NCI-H345 treated with DMSO at 0.1 percent for 48 hours (cell line): ENCODE measurements around the gene TAF10.

Experiments
- DNase-seq: peaks from one replicate; lab custom pipeline; 2025; ENCODE audit not compliant: unreplicated experiment; lab: John Stamatoyannopoulos, UW

The TAF10 gene

DNA sequence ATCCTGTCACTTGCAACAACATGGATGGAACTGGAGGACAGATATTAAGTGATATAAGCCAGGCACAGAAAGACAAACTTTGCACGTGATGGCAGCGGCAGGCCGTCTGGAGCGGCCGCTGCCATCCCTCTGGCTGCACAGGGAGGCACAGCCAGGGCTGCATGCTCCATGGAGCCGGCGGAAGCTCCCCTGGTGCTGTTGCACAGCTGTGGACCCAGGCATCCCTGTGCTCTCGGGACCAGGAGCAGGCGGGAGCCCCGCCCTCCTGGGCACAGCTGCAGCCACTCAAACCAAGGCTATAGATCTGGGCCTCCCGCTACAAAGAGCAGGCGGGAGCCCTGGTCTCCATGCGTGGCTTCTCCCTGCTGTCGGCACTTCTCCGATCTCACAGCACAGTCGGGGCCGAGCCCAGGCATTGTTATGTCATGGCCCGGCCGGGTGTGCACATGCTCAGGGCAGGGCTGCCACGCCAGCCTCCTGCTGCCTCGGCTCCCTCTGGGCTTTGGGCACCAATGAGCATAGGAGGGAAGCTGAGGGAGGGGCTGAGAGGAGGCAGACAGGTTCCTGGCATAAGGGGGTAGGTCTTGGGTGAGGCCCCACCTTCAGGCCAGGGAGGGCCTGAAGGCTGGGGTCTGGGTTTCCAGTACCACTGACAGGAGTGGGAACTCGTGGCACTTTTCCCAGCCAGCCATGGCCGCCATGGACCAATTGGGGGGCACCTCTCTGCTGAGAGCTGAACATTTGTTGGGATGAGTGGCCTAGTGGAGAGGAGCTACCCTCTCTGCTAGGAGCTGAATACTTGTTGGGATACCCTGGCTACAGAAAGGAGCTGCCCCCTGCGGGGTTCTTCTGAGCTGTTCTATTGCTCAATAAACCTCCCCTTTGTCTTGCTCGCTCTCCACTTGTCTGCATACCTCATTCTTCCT, 25.3 kb downstream of the TAF10 start:
- DNase-seq = no peak

DNA sequence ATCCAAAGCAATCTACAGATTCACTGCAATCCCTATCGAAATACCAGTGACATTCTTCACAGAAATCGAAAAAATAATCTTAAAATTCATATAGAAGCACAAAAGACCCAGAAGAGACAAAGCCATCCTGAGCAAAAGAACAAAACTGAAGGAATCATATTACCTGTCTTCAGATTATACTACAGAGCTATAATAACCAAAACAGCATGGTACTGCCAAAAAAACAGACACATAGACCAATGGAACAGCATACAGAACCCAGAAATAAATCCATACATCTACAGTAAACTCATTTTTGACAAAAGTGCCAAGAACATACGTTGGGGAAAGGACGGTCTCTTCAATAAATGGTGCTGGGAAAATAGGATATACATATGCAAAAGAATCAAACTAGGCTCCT, 27.5 kb downstream of the TAF10 start:
- no peak for DNase-seq

DNA sequence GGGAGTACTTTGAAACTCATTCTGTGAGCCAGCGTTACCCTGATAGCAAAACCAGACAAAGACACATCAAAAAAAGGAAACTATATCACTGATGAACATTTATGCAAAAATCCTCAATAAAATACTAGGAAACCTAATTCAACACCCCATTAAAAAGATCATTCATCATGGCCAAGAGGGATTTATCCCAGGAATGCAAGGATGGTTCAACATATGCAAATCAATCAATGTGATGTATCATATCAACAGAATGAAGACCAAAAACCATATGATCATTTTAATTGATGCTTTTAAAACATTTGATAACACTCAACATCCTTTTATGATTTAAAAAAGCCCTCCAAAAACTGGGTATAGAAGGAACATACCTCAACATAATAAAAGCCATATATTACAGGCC, 28.4 kb downstream of the TAF10 start:
- no peak for DNase-seq

DNA sequence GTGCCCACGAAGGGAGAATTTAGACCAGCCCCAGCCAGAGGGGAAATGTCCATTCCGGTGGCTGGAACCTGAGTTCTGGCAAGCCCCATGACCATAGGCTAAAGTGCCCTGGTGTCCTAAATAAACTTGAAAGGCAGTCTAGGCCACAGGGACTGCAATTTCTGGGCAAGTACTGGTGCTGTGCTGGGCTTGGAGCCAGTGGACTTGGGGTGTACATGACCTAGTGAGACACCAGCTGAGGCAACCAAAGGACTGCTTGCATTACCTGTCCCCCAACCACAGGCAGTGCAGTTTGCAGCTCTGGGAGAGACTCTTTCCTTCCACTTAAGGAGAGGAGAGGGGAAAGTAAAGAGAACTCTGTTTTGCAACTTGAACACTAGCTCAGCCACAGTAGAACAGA, 32.3 kb downstream of the TAF10 start:
- no peak for DNase-seq

DNA sequence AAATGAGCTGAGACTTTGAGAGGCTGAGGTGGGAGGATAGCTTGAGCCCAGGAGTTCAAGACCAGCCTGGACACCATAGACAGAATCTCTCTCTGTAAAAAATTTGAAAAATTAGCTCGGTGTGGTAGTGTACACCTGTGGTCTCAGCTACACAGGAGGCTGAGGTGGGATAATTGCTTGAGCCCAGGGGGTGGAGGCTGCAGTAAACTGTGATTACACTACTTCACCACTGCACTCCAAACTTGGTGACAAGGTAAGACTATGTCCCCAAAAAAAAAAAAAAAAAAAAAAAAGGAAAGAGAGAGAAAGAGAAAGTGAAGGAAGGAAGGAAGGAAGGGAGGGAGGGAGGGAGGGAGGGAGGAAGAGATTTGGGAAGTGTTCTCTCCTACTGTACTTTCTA, 33.9 kb downstream of the TAF10 start:
- no peak for DNase-seq

DNA sequence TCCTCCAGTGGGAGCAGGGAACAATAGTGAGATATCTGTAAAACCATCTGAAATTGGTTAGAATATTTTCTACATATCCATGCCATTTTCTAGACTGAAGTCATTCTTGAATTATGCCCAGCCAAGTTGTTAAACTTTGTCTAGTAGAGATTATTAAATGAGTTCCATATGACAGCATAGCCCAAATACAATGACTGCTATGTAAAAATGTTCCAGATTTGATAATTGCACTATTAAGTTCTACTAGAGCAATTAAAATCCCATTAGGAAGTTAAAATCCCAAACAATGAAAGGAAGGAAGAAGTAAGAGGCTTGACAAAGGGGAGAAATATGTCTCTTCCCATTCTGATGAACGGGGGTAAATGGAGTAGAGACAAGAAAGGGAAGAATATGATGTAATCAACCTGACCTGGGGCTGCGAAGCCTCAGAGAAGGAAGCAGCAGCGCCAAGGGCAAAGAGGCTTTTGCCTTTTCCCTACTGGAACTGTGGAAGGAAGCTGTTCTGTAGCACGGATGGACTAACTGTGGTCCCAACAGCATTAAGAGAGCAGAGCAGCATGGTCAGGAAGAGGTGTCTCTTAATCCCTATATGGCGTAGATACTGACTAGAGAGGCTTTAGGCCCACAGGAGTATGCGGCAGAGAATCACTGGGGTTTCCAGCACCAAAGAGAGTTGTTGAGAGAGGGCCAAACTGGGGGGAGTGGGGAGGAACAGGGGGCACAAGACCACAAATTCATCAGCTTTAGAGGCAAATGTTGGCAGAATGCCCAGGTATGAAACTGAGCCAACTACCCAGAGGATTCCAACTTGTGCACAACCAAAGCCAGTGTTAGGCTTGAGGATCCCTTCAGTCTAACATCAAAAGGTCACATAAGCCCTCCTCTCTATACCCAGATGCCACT, 35.3 kb downstream of the TAF10 start:
- DNase-seq = peak; percentile 26

DNA sequence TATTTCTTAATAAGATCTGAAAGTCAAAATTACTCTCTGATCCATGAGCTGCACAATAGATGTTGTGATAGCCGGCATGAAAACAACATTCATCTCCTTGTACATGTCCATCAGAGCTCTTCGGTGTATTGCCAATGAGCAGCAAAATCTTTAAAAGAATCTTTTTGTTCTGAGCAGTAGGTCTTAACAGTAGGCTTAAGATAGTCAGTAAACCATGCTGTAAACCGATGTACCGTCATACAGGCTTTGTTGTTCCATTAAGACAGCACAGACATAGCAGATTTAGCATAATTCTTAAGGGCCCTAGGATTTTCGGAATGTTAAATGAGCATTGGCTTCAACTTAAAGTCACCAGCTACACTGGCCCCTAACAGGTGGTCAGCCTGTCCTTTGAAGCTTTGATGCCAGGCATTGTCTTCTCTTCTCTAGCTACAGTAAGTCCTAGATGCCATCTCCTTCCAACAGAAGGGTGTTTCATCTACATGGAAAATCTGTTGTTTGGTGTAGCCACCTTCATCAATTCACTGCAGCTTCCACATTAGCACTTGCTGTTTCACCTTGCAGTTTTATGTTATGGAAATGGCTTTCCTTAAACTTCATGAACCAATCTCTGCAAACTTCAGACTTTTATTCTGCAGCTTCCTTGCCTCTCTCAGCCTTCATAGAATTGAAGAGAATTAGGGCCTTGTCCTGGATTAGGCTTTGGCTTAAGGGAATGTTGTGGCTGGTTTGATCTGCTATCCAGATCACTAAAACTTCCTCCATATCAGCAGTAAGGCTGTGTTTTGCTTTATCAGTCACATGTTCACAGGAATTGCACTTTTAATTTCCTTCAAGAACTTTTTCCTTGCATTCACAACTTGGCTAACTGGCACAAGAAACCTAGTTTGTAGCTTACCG, 37.0 kb downstream of the TAF10 start:
- no peak for DNase-seq

DNA sequence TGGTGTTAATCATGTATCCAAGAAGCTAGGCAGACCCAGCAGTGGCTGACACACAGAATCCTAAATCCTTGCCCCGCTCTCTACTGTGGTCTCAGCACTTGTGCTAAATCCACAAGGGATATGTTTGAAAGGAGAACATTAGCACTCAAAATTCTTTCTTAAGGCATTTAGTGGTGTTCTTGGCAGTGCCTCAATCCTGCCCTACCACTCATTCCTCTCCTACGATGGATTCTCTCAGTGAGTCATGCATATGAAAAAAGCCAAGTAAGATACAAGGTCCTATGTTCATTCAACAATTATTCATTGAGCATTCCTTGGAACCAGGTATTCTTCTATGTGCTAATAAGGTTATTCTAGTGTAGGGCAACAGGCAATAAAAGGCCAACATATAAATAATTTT, 39.8 kb downstream of the TAF10 start:
- DNase-seq = no peak

DNA sequence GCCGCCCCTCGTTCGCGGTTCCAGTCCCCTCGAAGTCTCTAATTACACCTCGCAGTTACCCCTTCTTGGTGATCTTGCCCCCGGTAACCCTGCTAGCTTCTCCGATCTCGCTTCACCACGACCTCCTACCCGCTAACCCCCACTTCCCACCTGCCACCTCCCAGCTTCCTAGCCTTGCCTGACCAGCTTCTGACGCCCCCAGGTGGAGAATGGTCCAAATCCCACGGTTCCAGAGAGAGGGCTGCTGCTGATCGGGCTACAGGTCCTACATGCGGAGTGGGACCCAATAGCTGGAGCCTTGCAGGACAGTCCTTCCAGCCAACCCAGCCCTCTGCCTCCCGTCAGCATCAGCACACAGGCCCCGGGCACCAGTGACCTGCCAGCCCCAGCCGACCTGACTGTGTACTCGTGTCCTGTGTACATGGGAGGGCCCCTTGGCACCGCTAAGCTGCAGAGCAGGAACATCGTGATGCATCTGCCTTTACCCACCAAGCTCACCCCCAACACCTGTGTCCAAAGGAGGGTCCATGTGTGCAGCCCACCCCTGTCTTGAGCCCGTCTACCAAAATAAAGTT, 40.5 kb downstream of the TAF10 start:
- DNase-seq = no peak

DNA sequence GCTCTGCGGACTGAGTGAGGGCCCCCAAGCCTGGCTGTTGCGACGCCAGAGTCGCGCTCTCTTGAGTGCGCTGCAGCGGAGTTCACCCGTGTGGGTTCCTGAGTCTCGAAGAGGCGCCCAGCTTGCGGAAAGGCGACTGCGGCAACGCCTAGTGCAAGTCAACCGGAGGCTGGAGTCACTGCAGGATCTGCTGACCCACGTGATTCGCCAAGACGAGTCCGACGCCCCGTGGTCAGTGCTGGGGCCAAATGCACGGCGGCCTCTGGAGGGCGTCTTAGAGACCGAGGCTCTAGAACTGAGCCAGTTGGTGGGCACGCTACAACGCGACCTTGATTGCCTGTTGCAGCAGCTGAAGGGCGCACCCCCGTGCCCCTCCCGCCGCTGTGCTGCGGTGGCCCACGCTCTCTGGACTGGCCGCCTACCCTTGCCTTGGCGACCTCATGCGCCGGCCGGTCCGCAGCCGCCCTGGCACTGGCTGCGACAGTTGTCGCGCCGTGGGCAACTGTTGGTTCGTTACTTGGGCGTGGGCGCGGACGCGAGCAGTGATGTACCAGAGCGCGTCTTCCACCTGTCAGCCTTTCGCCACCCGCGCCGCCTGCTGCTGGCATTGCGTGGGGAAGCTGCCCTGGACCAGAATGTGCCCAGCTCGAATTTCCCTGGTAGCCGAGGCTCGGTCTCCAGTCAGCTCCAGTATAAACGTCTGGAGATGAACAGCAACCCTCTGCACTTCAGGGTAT, 41.2 kb downstream of the TAF10 start:
- no peak for DNase-seq

DNA sequence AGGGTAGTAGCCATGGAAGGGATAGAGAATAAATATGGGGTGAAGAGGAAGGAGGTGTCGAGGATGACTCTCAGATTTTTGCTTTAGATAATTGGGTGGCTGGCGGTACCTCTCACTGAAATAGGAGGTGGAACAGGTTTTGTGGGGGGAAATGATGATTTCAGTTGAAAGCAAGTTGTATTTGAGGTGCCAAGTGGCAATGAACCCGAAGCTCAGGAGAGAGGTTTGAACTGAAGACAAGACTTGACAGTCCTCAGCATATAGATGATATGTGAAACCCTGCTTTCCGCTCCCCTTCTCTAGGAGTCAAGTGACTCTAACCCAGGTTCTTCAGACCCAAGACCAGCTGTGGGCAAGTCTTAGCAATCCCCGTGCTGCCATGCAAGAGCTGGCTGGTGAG, 42.3 kb downstream of the TAF10 start:
- DNase-seq = no peak

DNA sequence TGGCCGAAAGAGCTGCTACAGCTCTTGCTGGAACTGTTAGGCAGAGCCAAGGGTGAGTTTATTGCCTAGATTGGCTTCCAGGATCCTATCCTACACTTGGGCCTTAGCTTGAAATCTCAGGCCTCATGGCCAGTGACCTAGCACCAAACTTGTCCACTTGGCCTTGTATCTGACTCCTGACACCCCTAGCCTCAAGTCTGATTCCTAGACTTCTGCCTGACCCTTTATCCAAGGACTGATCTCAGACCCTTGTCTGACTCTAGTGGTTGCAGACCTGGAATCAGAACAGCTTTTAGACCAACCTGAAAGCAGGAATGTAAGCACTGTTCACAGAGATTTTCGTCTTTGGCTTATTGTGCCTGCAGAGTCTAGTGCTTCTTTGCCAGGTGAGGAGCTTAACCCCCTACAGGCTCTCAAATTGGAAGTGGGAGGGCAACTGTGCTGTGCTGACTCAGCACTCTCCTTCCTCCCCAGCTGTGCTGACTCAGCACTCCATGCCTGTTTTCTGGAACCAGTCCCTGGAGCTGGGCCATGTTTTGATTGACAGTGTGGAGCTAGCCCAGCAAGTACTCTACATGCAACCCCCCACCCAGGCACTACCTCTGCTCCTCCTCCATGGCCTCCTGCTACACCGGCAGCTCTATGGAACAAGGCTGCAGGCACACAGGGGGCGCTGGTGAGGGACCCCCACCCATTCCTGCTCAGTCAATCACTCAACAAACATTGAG, 43.7 kb downstream of the TAF10 start:
- no peak for DNase-seq

DNA sequence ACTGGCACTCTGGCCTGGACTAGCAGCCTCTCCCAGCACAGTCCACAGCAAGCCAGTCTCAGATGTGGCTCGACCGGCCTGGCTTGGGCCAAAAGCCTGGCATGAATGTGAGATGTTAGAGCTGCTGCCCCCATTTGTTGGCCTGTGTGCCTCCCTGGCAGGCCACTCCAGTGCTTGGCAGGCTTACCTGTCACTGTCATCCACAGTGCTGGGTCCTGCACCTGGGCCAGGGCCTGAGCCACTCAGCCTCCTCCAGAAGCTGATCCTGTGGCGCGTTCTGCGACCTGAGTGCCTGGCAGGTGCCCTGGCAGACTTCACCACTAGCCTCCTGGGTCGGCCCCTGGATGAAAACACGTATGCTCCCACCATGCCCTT, 44.7 kb downstream of the TAF10 start:
- DNase-seq = no peak

DNA sequence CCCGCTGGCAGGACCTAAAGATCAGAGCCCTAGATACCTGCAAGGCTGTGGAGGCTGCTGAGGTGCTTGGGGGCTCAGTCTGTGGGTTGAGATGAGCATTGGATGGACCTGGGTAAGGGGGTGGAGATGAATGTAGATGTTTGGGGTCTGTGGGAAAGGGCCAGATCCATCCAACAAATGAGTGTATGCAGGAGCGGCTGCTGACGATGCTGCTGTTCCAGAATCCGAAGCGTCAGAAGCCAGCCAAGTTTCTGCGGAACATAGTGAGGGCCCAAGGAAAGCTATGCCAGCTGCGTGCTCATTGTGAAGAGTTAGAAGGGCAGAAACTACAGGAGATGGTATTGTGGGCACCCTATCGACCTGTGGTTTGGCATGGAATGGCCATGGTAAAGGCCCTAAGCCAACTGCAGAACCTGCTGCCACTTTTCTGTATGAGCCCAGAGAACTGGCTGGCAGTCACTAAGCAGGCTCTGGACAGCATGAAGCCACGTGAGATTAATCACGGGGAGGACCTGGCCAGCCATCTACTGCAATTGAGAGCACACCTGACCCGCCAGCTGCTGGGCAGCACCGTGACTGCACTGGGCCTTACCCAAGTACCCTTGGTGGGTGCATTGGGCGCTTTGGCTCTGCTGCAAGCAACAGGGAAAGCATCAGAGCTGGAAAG, 45.2 kb downstream of the TAF10 start:
- DNase-seq = no peak

DNA sequence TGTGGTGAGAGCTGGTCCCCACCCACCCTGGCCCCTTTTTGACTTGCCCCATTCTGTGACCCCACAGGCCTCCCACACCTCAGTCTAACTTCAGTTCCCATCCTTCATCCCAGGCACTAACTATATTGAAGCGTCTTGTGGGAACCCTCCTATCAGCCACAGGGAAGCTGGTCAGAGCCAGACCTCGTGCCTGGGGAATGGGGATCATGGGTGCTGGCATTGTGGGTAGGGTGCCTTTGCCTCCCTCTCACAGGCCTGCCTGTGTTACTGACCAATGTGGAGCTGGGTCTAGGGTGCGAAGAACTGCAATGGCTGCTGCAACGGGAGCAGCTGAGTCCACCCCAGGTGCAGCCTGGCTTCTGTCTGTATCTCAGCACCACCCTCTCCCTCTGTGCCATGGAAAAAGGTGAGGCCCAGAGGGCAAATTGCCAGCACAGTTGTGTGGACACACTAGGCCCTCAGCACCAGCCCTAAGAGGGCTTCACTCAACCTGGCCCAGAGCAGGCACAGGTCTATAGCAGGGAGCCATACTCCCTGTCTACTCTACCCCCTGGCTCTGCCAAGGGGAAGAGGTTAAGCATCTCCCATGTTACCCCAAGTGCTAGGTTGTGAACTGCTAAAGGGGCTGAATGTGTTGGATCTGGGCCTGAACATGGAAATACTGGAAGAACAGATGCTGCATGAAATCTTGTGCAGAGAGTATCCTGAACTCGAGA, 45.9 kb downstream of the TAF10 start:
- no peak for DNase-seq

DNA sequence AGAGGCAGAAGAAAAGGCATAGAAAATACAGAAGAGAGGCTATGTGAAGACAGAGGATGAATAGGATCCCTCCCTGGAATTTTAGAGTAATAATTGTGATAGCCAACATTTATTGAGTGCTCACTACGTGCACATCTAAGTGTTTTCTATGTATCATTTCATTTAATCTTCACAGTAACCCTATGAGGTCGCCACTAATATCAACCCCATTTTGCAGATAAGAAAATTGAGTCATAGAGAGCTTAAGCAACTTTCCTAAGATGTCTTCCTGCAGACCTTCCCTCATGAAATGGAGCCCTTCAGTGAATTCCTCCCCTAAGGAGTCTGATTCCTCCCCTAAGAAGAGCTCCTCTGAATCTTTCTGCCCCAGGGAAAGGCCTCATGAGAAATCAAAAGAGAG, 46.7 kb downstream of the TAF10 start:
- no peak for DNase-seq

DNA sequence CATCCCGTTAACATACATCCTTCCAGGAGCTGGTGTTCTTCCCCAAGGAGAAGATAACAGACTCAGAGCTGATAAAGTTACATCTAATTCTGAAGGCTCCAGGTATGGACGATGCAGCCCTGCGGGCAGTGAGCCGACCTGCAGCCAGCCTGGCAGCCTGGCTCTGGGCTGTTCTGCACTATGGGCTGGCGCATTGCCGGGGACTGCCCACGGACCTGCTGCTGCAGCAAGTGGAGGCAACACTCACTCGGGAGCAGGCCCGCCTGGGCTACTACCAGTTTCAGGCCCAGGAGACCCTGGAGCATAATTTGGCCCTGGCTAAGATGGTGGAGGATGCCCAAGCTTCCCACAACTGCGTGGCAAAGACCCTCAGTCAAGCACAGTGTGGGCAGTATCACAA, 48.3 kb downstream of the TAF10 start:
- DNase-seq = no peak

DNA sequence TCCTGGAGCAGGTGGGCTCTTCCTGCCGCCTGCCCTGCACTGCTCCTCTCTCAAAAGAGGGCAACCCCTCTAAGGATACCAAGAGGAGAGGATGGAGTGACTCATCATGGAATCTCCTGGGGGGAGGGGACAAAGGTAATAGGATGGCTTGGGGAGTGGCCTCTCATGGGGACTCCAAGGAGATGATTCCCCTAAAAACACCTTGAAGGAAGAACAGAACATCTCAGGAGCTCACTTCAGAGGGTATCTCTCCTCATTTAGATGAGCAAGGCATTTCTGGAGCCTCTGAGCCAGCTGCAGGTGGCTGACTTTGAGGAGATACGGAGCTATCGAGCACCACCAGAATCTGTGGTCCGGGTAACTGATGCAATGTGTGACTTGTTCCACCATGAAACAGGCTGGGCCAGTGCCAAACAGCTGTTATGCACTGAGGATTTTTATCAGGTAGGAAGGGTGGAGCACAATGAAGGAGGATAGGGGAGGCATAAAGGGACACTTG, 48.8 kb downstream of the TAF10 start:
- no peak for DNase-seq
